Chondrocyte (in vitro differentiated cells): ENCODE data around the gene PILRA. TPM values are rescaled to one million over a fixed set of nuclear protein-coding genes. Genes with fewer than 3 reads are reported as not detected.
"Not testable (repeated sequence)": the region's sequence is repeated elsewhere in the genome, so short reads cannot be mapped to it uniquely, and the experiment has no call there.

Source experiments
- DNase-seq: peaks from one replicate; pipeline ENCODE4 v3.0.0; 2021; ENCODE audit warnings: mixed read lengths, low spot score
- H3K27ac Mint-ChIP-seq: one replicate; pipeline ENCODE4 v1.8.0; 2021; ENCODE audit warnings: mild to moderate bottlenecking, moderate library complexity, mixed read lengths; ENCODE audit not compliant: unreplicated experiment
- H3K27me3 Mint-ChIP-seq: 2 replicates; pipeline ENCODE4 v1.8.0; 2021; ENCODE audit warnings: low read depth, mixed read lengths
- H3K36me3 Mint-ChIP-seq: 2 replicates; pipeline ENCODE4 v1.8.0; 2021; ENCODE audit warnings: low read depth, mixed read lengths
- H3K4me1 Mint-ChIP-seq: 2 replicates; pipeline ENCODE4 v1.8.0; 2021; ENCODE audit warnings: low read depth, mild to moderate bottlenecking, mixed read lengths
- H3K4me3 Mint-ChIP-seq: one replicate; pipeline ENCODE4 v1.8.0; 2021; ENCODE audit warnings: mild to moderate bottlenecking, moderate library complexity, mixed read lengths; ENCODE audit not compliant: unreplicated experiment
- H3K9me3 Mint-ChIP-seq: 2 replicates; pipeline ENCODE4 v1.8.0; 2021; ENCODE audit warnings: low read depth, mixed read lengths
- CTCF ChIP-seq: fragments of 200-600 bp; sonication (generic); IDR thresholded peaks from 2 replicates; pipeline ENCODE4 v1.5.0; 2021; ENCODE audit warnings: antibody characterized with exemption, mild to moderate bottlenecking, moderate library complexity
- total RNA-seq: library from RNA; stranded (reverse); gene quantifications from 3 replicates; pipeline ENCODE4 v1.2.1, GENCODE V29; 2021

Gene PILRA
- total RNA-seq, 1 donor from 2014 or later, result 0.60 TPM

- TF ChIP-seq CTCF, result no peak
- H3K27ac Mint-ChIP-seq, result peak overlapping the region; percentile 70
- no peak overlapping the region for H3K4me3 Mint-ChIP-seq
- DNase-seq, result no peak
- no peaks in the 10 kb centered on the region for H3K9me3 Mint-ChIP-seq
- H3K36me3 Mint-ChIP-seq, result peaks cover 26% of the 10 kb centered on the region
- H3K4me1 Mint-ChIP-seq, result peaks cover 4% of the 10 kb centered on the region
- no peaks in the 10 kb centered on the region for H3K27me3 Mint-ChIP-seq
These were observed 23.5 kb upstream of the PILRA start for GRCh38 chr7:100349757-100350156.

GRCh38 chr7:100351657-100352058, 21.6 kb upstream of the PILRA start:
- H3K4me3 Mint-ChIP-seq, result no peak overlapping the region
- no peak for TF ChIP-seq CTCF
- peaks cover 26% of the 10 kb centered on the region for H3K36me3 Mint-ChIP-seq

DNA sequence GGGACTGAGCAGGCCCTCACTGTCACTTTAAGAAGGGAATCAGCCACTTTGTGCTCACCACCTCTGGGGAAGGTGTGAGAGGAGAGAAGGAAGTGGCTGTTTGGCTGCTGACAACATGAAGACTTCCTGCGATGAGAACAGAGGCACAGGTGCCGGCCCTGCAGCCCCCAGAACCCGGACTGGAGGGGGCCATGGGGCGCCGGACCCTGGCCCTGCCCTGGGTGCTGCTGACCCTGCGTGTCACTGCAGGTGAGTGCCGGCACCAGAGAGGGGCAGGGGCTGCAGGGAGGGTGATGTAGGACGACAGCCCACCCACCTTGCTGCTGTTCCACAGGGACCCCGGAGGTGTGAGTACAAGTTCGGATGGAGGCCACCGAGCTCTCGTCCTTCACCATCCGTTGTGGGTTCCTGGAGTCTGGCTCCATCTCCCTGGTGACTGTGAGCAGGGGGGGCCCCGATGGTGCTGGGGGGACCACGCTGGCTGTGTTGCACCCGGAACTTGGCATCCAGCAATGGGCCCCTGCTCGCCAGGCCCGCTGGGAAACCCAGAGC, 21.0 kb upstream of the PILRA start:
- H3K27ac Mint-ChIP-seq, H3K4me3 Mint-ChIP-seq, H3K4me1 Mint-ChIP-seq, H3K27me3 Mint-ChIP-seq, H3K9me3 Mint-ChIP-seq, DNase-seq: not testable (repeated sequence)
- peaks cover 22% of the 10 kb centered on the region for H3K36me3 Mint-ChIP-seq

More at GRCh38 chr7:100351657-100352058, 21.6 kb upstream of the PILRA start:
- no peaks in the 10 kb centered on the region for H3K9me3 Mint-ChIP-seq
- H3K27me3 Mint-ChIP-seq, result no peaks in the 10 kb centered on the region
- no peak for DNase-seq
- H3K4me1 Mint-ChIP-seq, result no peaks in the 10 kb centered on the region
- H3K27ac Mint-ChIP-seq, result no peak overlapping the region

DNA sequence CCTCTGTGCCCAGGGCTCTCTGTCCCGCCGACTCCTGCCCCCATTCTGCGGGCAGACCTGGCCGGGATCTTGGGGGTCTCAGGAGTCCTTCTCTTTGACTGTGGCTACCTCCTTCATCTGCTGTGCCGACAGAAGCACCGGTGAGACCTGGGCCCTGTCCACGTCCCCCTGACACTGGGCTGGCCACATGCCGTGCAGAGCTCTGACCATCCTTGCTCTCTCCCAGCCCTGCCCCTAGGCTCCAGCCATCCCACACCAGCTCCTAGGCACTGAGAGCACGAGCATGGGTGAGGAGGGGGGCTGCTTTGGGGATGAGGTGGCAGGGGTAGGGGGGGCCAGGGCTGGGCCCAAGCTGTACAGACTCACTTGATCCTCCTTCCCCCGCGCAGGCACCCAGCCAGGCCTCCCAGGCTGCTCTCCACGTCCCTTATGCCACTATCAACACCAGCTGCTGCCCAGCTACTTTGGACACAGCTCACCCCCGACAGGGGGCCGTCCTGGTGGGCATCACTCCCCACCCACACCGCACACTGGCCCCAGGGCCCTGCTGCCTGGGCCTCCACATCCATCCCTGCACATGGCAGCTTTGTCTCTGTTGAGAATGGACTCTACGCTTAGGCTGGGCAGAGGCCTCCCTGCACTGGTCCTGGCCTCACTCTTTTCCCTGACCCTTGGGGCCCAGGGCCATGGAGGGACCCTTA, 20.2 kb upstream of the PILRA start:
- no peak for TF ChIP-seq CTCF
- Mint-ChIP-seq H3K4me1 (no peaks in the 10 kb centered on the region), H3K4me3 (no peak overlapping the region), H3K27ac (no peak overlapping the region), H3K36me3 (peaks cover 23% of the 10 kb centered on the region), H3K27me3 (no peaks in the 10 kb centered on the region), H3K9me3 (no peaks in the 10 kb centered on the region)
- no peak for DNase-seq

DNA sequence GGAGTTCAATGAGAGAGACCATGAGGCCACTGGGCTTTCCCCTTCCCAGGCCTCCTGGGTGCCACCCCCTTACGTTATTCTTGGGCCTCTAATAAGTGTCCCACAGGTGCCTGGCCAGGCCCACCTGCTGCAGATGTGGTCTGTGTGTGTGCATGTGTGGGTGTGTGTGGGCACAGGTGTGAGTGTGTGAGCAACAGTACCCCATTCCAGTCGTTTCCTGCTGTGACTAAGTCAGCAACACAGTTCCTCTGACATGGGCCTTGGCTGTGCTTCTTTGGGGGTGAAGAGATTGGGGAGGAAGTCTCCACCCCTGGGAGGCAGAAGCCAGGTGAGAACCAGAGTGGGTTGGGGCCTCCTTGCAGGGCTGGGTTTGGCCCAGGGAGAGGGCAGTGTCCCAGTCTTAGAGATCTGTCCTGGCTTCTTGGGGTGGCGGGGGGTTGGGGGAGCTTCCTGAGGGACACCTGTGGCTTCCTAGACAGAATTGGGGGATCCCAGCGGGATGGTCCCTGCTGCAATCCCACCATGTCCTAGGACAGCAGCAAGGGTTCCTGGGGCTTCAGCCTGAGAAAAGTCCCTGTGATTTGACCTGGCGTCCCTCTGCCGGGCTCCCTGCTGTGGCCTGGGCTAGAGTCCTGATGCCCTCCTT, 19.5 kb upstream of the PILRA start:
- Mint-ChIP-seq H3K27me3 (no peaks in the 10 kb centered on the region), H3K4me3 (no peak overlapping the region), H3K4me1 (no peaks in the 10 kb centered on the region), H3K36me3 (peaks cover 22% of the 10 kb centered on the region), H3K9me3 (no peaks in the 10 kb centered on the region), H3K27ac (no peak overlapping the region)
- no peak for DNase-seq
- no peak for TF ChIP-seq CTCF
